PFSK-1 (cell line): Measurements from ENCODE around the gene SPSB4.

Experiments used
- FOXP2 ChIP-seq: optimal IDR thresholded peaks from 2 replicates; pipeline ENCODE3; 2011; ENCODE audit warnings: borderline replicate concordance, control low read depth, inconsistent platforms; ENCODE audit not compliant: insufficient read depth; ENCODE audit errors: extremely low read length, extremely low read depth
- POLR2AphosphoS5 ChIP-seq: IDR thresholded peaks from 2 replicates; pipeline ENCODE4 v1.6.1; 2012; ENCODE audit warnings: low read depth, mild to moderate bottlenecking, control low read depth, low read length, moderate library complexity
- SIN3A ChIP-seq: IDR thresholded peaks from 2 replicates; pipeline ENCODE4 v1.6.1; 2012; ENCODE audit warnings: mild to moderate bottlenecking, low read length, moderate library complexity, borderline replicate concordance; ENCODE audit not compliant: insufficient read depth
- TAF1 ChIP-seq: IDR thresholded peaks from 2 replicates; pipeline ENCODE4 v1.6.1; 2012; ENCODE audit warnings: low read length, control low read depth, borderline replicate concordance; ENCODE audit not compliant: insufficient read depth
- TF ChIP-seq, protein P1 (sequence below), 2 experiments: IDR thresholded peaks; 2 replicates each; pipeline versions ENCODE4 v1.6.1 to v1.8.0; 2011 to 2012; ENCODE audit warnings: low read depth in 2 of 2, low read length in 2 of 2, control low read depth in 1 of 2, inconsistent platforms in 1 of 2, mild to moderate bottlenecking in 1 of 2, moderate library complexity in 1 of 2; ENCODE audit not compliant: insufficient read depth in 1 of 2

Gene SPSB4

GRCh38 chr3:141012571-141012970 lies 38.6 kb upstream of the SPSB4 start:
- TF ChIP-seq POLR2AphosphoS5: no peak
- TF ChIP-seq TAF1: no peak
- TF ChIP-seq FOXP2: no peak
- no peak for TF ChIP-seq SIN3A
- TF ChIP-seq, protein P1, sequence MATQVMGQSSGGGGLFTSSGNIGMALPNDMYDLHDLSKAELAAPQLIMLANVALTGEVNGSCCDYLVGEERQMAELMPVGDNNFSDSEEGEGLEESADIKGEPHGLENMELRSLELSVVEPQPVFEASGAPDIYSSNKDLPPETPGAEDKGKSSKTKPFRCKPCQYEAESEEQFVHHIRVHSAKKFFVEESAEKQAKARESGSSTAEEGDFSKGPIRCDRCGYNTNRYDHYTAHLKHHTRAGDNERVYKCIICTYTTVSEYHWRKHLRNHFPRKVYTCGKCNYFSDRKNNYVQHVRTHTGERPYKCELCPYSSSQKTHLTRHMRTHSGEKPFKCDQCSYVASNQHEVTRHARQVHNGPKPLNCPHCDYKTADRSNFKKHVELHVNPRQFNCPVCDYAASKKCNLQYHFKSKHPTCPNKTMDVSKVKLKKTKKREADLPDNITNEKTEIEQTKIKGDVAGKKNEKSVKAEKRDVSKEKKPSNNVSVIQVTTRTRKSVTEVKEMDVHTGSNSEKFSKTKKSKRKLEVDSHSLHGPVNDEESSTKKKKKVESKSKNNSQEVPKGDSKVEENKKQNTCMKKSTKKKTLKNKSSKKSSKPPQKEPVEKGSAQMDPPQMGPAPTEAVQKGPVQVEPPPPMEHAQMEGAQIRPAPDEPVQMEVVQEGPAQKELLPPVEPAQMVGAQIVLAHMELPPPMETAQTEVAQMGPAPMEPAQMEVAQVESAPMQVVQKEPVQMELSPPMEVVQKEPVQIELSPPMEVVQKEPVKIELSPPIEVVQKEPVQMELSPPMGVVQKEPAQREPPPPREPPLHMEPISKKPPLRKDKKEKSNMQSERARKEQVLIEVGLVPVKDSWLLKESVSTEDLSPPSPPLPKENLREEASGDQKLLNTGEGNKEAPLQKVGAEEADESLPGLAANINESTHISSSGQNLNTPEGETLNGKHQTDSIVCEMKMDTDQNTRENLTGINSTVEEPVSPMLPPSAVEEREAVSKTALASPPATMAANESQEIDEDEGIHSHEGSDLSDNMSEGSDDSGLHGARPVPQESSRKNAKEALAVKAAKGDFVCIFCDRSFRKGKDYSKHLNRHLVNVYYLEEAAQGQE (IDR thresholded peaks at IDR 0.05; ENCODE audit: insufficient read depth in 1 of 2, low read depth in 2 of 2, low read length in 2 of 2): no peak

DNA sequence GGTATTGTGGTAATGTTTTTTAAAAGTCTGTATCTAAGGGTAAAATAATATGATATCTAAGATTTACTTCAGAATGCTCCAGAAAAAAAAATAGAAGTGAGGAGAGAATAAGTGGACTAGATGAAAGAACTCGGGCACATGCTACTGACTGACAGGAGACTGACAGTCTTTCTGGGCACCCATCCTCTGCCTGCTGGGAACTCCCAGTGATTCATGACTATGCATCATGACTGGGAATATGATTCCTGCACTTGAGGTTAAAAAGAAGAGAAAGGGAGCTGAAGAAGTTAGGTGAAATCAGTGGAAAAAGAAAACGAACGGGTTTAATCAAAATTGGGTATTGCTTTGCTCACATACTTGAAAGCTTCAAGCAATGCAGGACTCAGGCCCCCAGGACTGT lies 35.7 kb upstream of the SPSB4 start:
- TF ChIP-seq POLR2AphosphoS5: no peak
- no peak for TF ChIP-seq FOXP2
- no peak for TF ChIP-seq SIN3A
- TF ChIP-seq, protein P1 (IDR thresholded peaks at IDR 0.05; ENCODE audit: insufficient read depth in 1 of 2, low read depth in 2 of 2, low read length in 2 of 2): no peak
- TF ChIP-seq TAF1: no peak

GRCh38 chr3:141019244-141019643 lies 31.9 kb upstream of the SPSB4 start:
- TF ChIP-seq POLR2AphosphoS5: no peak
- no peak for TF ChIP-seq TAF1
- TF ChIP-seq, protein P1 (IDR thresholded peaks at IDR 0.05; ENCODE audit: insufficient read depth in 1 of 2, low read depth in 2 of 2, low read length in 2 of 2): no peak
- no peak for TF ChIP-seq SIN3A
- no peak for TF ChIP-seq FOXP2

DNA sequence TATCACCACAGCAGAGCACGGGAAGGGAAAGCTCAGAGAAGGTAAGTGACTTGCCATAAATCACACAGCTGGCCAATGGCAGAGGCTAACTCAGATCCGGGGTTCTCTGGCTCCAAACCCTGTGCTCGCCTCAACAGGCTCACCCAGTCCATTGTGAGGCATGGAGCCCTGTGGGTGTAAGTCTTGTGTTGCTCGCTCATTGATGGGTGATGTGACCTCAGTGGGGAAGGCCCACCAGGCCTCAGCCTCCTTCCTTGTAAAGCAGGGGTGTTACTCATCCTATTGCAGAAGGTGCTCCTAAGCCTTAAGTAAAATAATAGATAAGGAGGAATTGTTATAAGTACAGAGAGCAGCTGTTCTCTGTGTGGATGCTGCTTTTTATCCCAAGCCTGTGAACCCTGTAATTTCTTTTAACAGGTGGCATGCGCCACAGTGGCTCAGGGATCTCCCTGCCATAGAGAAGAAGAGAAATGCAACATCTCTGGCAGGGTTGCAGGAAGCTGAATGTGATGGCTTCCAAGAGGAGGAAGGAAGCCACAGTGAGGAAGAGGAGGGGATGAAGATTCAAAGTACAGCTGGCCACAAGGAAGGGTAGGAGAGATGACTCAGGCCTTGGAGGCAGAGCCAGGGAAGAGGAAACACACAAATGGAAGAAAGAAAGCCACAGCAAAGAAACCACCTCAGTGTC lies 30.9 kb upstream of the SPSB4 start:
- TF ChIP-seq FOXP2 (no peak), POLR2AphosphoS5 (no peak), TAF1 (no peak), SIN3A (no peak)
- TF ChIP-seq, protein P1 (IDR thresholded peaks at IDR 0.05; ENCODE audit: insufficient read depth in 1 of 2, low read depth in 2 of 2, low read length in 2 of 2): no peak

DNA sequence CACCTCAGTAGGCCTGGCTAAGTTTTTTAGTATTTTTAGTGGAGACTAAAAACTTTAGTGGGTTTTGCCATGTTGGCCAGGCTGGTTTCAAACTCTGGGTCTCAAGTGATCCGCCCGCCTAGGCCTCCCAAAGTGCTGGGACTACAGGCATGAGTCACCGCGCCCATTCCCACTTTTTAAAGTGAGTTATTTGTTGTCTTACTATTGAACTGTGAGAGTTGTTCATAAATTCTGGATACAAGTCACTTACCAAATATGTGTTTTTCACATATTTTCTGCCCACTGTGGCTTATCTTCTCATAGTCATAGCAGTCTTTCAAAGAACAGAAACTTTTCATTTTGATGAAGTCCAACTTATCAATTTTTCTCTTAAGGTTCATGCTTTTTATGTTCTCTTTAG lies 29.9 kb upstream of the SPSB4 start:
- TF ChIP-seq TAF1 (no peak), POLR2AphosphoS5 (no peak), SIN3A (no peak), FOXP2 (no peak)
- TF ChIP-seq, protein P1 (IDR thresholded peaks at IDR 0.05; ENCODE audit: insufficient read depth in 1 of 2, low read depth in 2 of 2, low read length in 2 of 2): no peak
